ENCODE results near the gene FHOD1.

Gene FHOD1

GRCh38 chr16:67277294-67277998 lies 30.2 kb upstream of the FHOD1 start:
- DNase-seq: peak; percentile 45

- no peak for DNase-seq
Observed at GRCh38 chr16:67275321-67275720, 28.0 kb upstream of the FHOD1 start.

GRCh38 chr16:67271446-67271845 lies 24.2 kb upstream of the FHOD1 start:
- no peak for DNase-seq

DNA sequence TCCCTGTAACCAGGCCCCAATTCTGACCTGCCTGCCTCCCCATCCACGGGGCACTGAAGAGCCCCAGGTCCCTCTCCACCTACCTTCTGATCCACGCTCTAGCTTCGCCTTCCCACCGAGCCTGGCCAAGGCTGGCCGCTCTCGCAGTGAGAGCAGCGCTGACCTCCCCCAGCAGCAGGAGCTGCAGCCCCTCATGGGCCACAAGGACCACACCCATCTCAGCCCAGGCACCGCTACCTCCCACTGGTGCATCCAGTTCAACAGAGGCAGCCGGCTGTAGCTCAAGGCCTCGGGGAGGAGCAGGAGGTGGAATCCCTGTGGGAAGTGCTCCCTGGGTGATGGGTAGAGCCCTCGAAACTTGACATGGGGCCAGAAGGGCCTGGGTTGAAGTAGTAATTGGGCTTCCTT lies 23.7 kb upstream of the FHOD1 start:
- DNase-seq: no peak

GRCh38 chr16:67269766-67270165 lies 22.5 kb upstream of the FHOD1 start:
- no peak for DNase-seq

GRCh38 chr16:67268136-67268579 lies 20.9 kb upstream of the FHOD1 start:
- DNase-seq: no peak

- DNase-seq: no peak
Observed at GRCh38 chr16:67265834-67266233, 18.6 kb upstream of the FHOD1 start.

- DNase-seq: no peak
Observed at GRCh38 chr16:67264866-67265265, 17.6 kb upstream of the FHOD1 start.

DNA sequence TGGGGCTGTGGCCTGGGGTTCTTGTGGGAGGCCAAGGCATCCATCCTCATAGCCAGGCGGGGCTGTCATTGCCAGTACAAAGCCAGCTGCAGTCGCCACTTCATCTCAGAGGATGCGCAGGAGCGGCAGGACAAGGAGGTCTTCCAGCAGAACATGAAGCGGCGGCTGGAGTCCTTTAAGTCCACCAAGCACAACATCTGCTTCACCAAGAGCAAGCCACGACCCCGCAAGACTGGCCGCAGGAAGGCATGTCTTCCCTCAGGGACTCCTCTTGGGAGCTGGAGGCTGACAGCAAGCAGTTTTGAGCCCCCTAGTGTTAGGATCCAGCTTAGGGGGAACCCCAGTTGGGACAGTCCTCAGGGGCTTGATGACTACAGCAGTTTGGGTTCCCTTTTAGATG lies 17.0 kb upstream of the FHOD1 start:
- DNase-seq: no peak

- DNase-seq: no peak
Observed at GRCh38 chr16:67263201-67263600, 15.9 kb upstream of the FHOD1 start.

GRCh38 chr16:67260426-67261063 lies 13.3 kb upstream of the FHOD1 start:
- peak; percentile 57 for DNase-seq

DNA sequence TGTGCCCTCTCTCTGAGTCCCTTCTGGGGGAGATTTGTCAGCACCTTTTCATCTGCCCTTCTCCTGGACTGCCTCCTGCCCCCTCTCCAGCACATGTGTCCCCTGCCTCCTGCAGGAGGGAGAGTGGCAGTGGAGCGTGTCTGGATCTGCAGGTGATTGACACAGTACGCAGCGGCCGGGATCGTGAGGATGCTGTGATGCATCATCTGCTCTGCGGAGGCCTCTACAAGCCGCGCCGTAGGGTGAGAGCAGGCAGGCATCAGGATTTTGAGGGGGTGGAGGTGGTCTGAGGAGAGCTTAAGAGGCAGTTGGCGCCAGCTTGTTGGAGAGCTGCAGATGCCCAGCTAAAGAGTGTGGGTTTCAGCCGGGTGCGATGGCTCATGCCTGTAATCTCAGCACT lies 12.4 kb upstream of the FHOD1 start:
- DNase-seq: no peak

GRCh38 chr16:67258161-67258835 lies 11.0 kb upstream of the FHOD1 start:
- no peak for DNase-seq

- no peak for DNase-seq
Observed at GRCh38 chr16:67257486-67258160, 10.3 kb upstream of the FHOD1 start.

DNA sequence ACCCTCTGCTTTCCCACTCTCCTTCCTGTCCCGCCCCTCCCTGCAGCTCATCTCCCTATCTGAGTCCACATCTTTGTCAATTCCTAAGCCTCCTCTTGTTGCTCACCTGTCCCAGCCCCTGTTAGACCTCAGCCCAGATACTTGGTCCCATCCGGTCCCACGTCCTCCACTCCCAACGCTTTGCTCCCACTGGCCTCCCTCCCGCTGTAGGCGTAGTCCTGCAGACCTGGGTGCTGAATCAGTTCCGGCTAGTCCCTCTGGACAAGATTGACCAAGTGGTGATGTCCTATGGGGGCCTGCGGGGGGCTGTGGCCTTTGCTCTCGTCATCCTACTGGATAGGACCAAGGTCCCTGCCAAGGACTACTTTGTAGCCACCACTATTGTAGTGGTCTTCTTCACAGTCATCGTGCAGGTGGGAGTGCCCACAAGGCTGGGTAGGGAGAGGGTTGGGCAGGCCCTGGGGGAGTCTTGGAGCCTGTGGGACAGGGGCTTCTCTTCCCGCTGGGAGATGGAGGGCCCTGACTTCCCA lies 9.5 kb upstream of the FHOD1 start:
- no peak for DNase-seq

DNA sequence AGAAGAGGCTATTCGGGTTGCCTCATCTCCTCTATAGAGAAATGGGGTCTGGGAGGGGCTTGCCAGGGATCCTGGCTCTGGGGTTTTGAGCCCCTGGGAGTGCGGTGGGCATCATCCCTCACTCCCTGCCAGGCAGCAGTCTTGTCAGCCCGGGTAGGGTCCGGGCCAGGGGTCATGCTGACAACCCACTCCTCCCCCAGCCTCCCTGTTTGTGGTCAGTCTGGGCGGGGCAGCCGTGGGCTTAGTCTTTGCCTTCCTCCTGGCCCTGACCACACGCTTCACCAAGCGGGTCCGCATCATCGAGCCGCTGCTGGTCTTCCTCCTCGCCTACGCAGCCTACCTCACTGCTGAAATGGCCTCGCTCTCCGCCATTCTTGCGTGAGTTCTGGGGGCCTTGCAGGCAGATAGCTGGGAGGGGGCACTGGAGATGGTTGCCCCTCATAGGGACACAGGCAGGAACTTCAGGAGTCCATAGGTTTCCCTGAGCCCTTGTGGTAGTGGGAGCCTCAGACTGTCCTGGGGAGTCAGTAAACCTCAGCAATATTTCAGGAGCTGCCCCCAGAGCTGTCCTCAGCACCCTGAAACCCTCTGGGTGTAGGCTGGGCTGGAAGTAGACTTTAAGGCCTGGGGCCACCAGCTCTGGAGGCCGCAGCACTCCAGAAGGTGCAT lies 8.4 kb upstream of the FHOD1 start:
- DNase-seq: no peak

DNA sequence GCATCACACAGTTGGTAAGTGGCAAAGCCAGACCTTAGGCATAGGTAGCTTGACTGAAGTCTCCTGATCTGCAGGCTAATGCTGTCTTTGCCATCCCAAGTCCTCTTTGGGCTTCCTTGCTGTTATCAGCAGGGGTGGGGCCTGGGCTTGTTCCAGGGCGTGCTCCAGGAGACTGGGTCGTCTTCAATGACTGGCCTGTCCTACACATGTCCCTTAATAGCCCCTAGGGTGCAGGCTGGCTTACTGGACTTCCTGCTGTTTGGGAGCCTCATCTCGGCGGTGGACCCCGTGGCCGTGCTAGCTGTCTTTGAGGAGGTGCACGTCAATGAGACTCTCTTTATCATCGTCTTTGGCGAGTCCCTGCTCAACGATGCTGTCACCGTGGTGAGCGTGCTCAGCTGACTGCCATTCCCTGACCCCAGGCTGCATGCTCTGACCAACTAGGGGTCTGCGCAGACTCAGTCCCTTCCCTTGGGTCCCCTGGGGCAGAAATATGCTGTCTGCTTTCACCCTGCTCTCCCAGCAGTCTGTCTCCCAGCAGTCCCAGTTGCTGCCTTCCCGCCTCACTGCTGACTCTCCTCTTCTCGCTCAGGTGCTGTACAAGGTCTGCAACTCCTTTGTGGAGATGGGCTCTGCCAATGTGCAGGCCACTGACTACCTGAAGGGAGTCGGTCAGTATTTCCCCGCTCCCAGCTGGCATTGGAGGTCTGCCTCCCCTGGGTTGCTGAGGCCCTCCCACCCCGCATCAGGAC lies 7.7 kb upstream of the FHOD1 start:
- DNase-seq: no peak

- no peak for DNase-seq
Observed at GRCh38 chr16:67252609-67253497, 5.6 kb upstream of the FHOD1 start.

- no peak for DNase-seq
Observed at GRCh38 chr16:67250045-67250327, 2.7 kb upstream of the FHOD1 start.

GRCh38 chr16:67249178-67250044 lies 2.1 kb upstream of the FHOD1 start:
- DNase-seq: no peak

All from activated CD4-positive, alpha-beta T cell treated with anti-CD3 and anti-CD28 coated beads, Interleukin-10, Interleukin-2, amounts not matched to agents 100 ng/mL and 50 ng/mL, durations not matched to agents 16 hours and 8 hours (primary cell).